Neural crest cell (in vitro differentiated cells): ENCODE results near the gene CLCN3. TPM values are rescaled to one million over a fixed set of nuclear protein-coding genes. Genes with fewer than 3 reads are reported as not detected.
"Not testable (repeated sequence)": the region's sequence is repeated elsewhere in the genome, so short reads cannot be mapped to it uniquely, and the experiment has no call there.

ENCODE experiments used
- DNase-seq: peaks from one replicate; pipeline ENCODE4 v3.0.0; 2021; ENCODE audit warnings: low read depth, mixed read lengths, low spot score
- H3K27ac Mint-ChIP-seq: one replicate; pipeline ENCODE4 v1.8.0; 2021; ENCODE audit warnings: mild to moderate bottlenecking, mixed read lengths; ENCODE audit not compliant: unreplicated experiment
- H3K27me3 Mint-ChIP-seq: 2 replicates; pipeline ENCODE4 v1.8.0; 2021; ENCODE audit warnings: low read depth, mild to moderate bottlenecking, mixed read lengths
- H3K36me3 Mint-ChIP-seq: 2 replicates; pipeline ENCODE4 v1.8.0; 2021; ENCODE audit warnings: low read depth, mild to moderate bottlenecking, mixed read lengths
- H3K4me1 Mint-ChIP-seq: 2 replicates; pipeline ENCODE4 v1.8.0; 2021; ENCODE audit warnings: mixed read lengths
- H3K4me3 Mint-ChIP-seq: one replicate; pipeline ENCODE4 v1.8.0; 2021; ENCODE audit warnings: mild to moderate bottlenecking, mixed read lengths
- H3K9me3 Mint-ChIP-seq: 2 replicates; pipeline ENCODE4 v1.8.0; 2021; ENCODE audit warnings: mixed read lengths
- CTCF ChIP-seq: fragments of 200-600 bp; sonication (generic); conservative IDR thresholded peaks from 2 replicates; pipeline ENCODE4 v1.5.0; 2021; ENCODE audit warnings: antibody characterized with exemption, mild to moderate bottlenecking
- long read RNA-seq: library from polyadenylated mRNA; unstranded; transcript quantifications from one replicate; pipeline ENCODE4 v2.0.0, GENCODE V29; 2020
- total RNA-seq: library from RNA; stranded (reverse); gene quantifications from 2 replicates; pipeline ENCODE4 v1.2.1, GENCODE V29; 2021

Gene CLCN3
- 37.6 and 38.0 TPM in 2 replicates for total RNA-seq
- long read RNA-seq, full-length matches to known transcripts = 56 of 89 reads
- long read RNA-seq, partial matches to known transcripts = 21 of 89 reads
- long read RNA-seq, other reads (novel, unspliced or antisense) = 12 of 89 reads

GRCh38 chr4:169619958-169620879 is at the start of gene CLCN3:
TSS of gene CLCN3 (plus strand) at chr4:169620578. CDS start at chr4:169635929, 15,351 bp downstream.
- H3K27me3 Mint-ChIP-seq = no peaks in the 10 kb centered on the region
- peak within 1 kb of the TSS; percentile 100 for H3K27ac Mint-ChIP-seq
- H3K36me3 Mint-ChIP-seq = no peaks in the 10 kb centered on the region
- H3K9me3 Mint-ChIP-seq = no peaks in the 10 kb centered on the region
- TF ChIP-seq CTCF = peak; percentile 10
- peak within 1 kb of the TSS; percentile 99 for H3K4me3 Mint-ChIP-seq
- DNase-seq = peak; percentile 89
- peaks cover 40% of the 10 kb centered on the region for H3K4me1 Mint-ChIP-seq

GRCh38 chr4:169571012-169571411 is 49.4 kb upstream of the CLCN3 start:
- not testable (repeated sequence) for H3K27me3 Mint-ChIP-seq

GRCh38 chr4:169571435-169571834 is 48.9 kb upstream of the CLCN3 start:
- no peak for DNase-seq
- Mint-ChIP-seq H3K4me3 (no peak overlapping the region), H3K4me1 (peaks cover 2% of the 10 kb centered on the region), H3K36me3 (peaks cover 18% of the 10 kb centered on the region), H3K27ac (no peak overlapping the region), H3K27me3 (no peaks in the 10 kb centered on the region), H3K9me3 (peaks cover 4% of the 10 kb centered on the region)
- TF ChIP-seq CTCF = no peak

More at GRCh38 chr4:169571012-169571411, 49.4 kb upstream of the CLCN3 start:
- H3K36me3 Mint-ChIP-seq = peaks cover 17% of the 10 kb centered on the region
- not testable (repeated sequence) for H3K27ac Mint-ChIP-seq, H3K4me1 Mint-ChIP-seq, H3K9me3 Mint-ChIP-seq, DNase-seq, H3K4me3 Mint-ChIP-seq

- Mint-ChIP-seq H3K27me3 (no peaks in the 10 kb centered on the region), H3K4me1 (peaks cover 2% of the 10 kb centered on the region), H3K9me3 (peaks cover 4% of the 10 kb centered on the region), H3K36me3 (peaks cover 19% of the 10 kb centered on the region), H3K4me3 (no peak overlapping the region), H3K27ac (no peak overlapping the region)
- DNase-seq = no peak
- no peak for TF ChIP-seq CTCF
These were observed 46.5 kb upstream of the CLCN3 start for GRCh38 chr4:169573889-169574288.

DNA sequence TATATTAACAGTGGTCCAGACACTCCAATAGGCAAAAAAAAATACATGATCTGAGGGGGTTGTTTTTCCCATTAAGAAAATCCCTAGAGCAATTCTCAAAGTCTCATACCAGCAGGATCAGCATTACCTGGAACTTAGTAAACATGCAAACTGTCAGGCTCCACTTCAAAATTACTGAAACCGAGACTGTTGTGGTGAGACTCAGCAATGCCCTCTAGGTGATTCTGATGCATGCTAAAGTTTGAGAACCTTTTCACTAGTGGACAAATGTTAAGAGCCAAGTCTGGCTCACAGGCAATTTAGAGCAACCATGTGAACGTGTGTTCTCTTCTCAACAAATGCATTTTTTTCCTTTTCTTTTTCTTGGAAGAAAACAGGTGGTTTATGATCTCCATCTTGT is 38.2 kb upstream of the CLCN3 start:
- Mint-ChIP-seq H3K9me3 (no peaks in the 10 kb centered on the region), H3K36me3 (peaks cover 8% of the 10 kb centered on the region), H3K4me1 (peaks cover 17% of the 10 kb centered on the region), H3K27me3 (no peaks in the 10 kb centered on the region), H3K27ac (no peak overlapping the region), H3K4me3 (no peak overlapping the region)
- no peak for DNase-seq
- no peak for TF ChIP-seq CTCF

- no peaks in the 10 kb centered on the region for H3K9me3 Mint-ChIP-seq
- H3K4me1 Mint-ChIP-seq = peaks cover 17% of the 10 kb centered on the region
- H3K4me3 Mint-ChIP-seq = no peak overlapping the region
- no peak overlapping the region for H3K27ac Mint-ChIP-seq
- H3K36me3 Mint-ChIP-seq = peaks cover 8% of the 10 kb centered on the region
- no peaks in the 10 kb centered on the region for H3K27me3 Mint-ChIP-seq
- DNase-seq = no peak
- no peak for TF ChIP-seq CTCF
These were observed 37.7 kb upstream of the CLCN3 start for GRCh38 chr4:169582706-169583105.
